GM19455 (cell line): Measurements from ENCODE around the gene CCT7.

Experiments used
- ATAC-seq: cut with Tn5 transposase; IDR thresholded peaks from one replicate; pipeline ENCODE4 v1.9.1; 2021; ENCODE audit not compliant: unreplicated experiment

CCT7 gene

GRCh38 chr2:73292316-73292905 lies 58.3 kb downstream of the CCT7 start:
- ATAC-seq: no peak

DNA sequence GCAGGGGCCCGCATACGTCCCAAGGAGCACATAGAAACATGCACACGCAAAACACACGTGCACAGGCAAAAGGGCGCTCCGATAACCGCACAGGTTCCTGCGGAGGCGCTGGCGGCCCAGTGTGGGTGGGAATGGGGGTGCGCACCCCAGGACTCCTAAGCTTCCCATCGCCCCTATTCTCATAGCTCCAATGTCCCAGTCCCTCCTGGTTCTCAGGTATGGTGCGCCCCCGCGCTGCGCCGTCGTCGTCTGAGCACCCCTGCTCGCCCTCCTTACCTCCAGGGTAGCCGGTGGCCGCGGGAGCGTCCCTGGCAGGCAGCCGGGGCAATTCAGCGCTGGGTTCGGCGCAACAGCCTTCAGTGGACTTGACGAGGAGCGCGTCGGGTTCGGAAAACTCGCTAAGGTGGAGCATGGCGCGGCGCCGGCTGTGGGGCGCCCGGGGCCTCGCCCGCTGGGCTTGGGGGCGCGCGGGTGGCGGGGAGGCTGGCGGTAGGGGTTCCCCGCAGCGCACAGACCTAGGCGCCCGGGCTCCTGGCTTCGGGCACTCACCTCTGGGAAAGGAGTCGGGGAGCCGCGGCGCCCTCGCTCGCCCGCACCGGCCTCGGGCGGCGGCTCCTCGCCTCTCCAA lies 58.9 kb downstream of the CCT7 start:
- ATAC-seq: peak; percentile 13

GRCh38 chr2:73293534-73294171 lies 59.5 kb downstream of the CCT7 start, which contains the start of gene EGR4:
TSS of gene EGR4 (minus strand) at chr2:73293548. CDS start at chr2:73293317, 231 bp downstream.
- peak; percentile 89 for ATAC-seq

DNA sequence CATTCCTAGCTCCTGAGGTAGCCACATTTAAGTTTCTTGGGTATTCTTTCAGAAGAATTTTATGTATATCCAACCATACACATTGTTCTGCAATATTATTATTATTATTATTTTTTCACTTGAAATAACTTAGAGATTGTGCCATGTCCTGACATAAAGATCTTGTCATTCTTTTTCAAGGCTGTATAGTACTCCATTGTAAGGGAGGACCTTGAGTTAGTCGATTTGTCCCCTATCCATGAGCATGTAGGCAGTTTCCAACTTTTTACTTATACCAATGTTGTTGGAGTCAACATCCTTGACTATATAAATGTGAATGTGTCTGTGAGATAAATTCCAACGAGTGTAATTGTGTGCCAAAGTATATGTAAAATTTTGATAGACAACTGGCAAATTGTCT lies 60.1 kb downstream of the CCT7 start:
- ATAC-seq: no peak

GRCh38 chr2:73295751-73296400 lies 61.8 kb downstream of the CCT7 start:
- no peak for ATAC-seq

DNA sequence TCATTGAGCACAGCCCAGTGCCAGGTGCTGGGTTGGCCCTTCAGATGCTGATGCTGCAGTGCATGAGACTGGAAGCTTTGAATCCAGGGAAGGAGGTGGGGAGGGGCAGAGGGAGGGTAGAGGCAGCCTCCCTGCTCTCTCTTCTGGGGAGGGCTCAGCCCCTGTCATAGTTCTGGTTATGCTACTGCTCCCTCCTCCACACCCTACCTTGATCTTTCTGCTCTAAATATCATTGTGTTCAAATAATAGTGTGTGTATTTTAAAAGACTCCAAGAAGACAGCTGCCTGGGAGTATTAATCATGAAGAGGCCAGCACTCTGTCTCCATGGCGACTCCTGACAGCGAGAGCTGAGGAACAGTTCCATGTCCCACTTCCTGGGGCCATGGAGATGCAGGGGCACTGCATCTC lies 63.0 kb downstream of the CCT7 start:
- no peak for ATAC-seq

DNA sequence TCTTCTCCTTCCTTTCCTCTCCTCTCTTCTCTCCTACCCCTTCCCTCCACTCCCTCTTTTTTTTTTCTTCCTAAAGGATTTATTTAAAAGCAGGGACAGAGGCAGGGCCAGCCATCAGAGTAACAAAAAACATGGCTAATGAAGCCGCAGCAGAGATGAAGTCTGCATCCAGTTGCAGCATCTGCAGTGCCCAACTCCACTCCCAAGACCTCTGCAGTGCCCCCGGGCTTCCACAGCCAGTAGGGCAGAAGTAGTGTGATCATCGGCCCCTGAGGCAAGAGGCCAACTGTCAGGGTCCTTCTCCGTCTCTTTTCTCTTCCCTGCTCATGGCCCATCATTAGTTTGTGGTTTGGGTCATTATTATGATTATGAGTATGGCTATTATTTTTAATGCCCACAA lies 63.5 kb downstream of the CCT7 start:
- no peak for ATAC-seq

- ATAC-seq: no peak
Measured at GRCh38 chr2:73300926-73301325, 66.8 kb downstream of the CCT7 start.

- ATAC-seq: no peak
Measured at GRCh38 chr2:73301636-73302035, 67.5 kb downstream of the CCT7 start.
